Ishikawa (cell line): ENCODE results near the gene CHN2.

Source experiments
- CEBPB ChIP-seq: IDR thresholded peaks from 2 replicates; pipeline ENCODE4 v1.6.1; 2012
- RAD21 ChIP-seq: IDR thresholded peaks from 2 replicates; pipeline ENCODE4 v1.6.1; 2012; ENCODE audit warnings: low read depth
- REST ChIP-seq: IDR thresholded peaks from 2 replicates; pipeline ENCODE4 v1.6.1; 2012; ENCODE audit warnings: low read depth, mild to moderate bottlenecking

GRCh38 chr7:29510028-29510427, 315.5 kb downstream of the CHN2 start:
- TF ChIP-seq RAD21 (no peak), REST (no peak), CEBPB (no peak)
